SK-N-MC (cell line): ENCODE measurements around the gene TCF3.

ENCODE experiments used
- EZH2 ChIP-seq: fragments of 200-600 bp; sonication (generic); IDR thresholded peaks from one replicate; pipeline ENCODE4 v1.6.1; 2017; ENCODE audit warnings: antibody characterized with exemption
- FOXP2 ChIP-seq: optimal IDR thresholded peaks from 2 replicates; pipeline ENCODE3; 2011; ENCODE audit warnings: mild to moderate bottlenecking, moderate library complexity; ENCODE audit not compliant: insufficient read depth; ENCODE audit errors: extremely low read length, control extremely low read depth
- POLR2AphosphoS5 ChIP-seq: IDR thresholded peaks from 2 replicates; pipeline ENCODE4 v1.6.1; 2012; ENCODE audit warnings: mild to moderate bottlenecking, low read depth, low read length, borderline replicate concordance

GRCh38 chr19:1616396-1616795 lies 36.0 kb downstream of the TCF3 start:
- no peak for TF ChIP-seq POLR2AphosphoS5
- no peak for TF ChIP-seq EZH2
- TF ChIP-seq FOXP2 = no peak
